Gastrocnemius medialis (tissue), 4 donors: ENCODE measurements around the gene MEX3B.

Experiments used
- POLR2A ChIP-seq, 2 donors: fragments of 450-650 bp; IDR thresholded peaks; one replicate each; pipeline ENCODE4 v1.6.1; 2017; ENCODE audit warnings: antibody characterized with exemption in 2 of 2, mild to moderate bottlenecking in 2 of 2, moderate library complexity in 2 of 2
- TF ChIP-seq, protein P1 (sequence below), 5 experiments: fragments of 450-650 bp in 3 of 5; fragments of 200-600 bp in 2 of 5; sonication (generic) in 2 of 5; IDR thresholded peaks in 4 of 5; conservative IDR thresholded peaks in 1 of 5; 1 replicate in 4 of 5; 2 replicates in 1 of 5; pipeline ENCODE4 v1.5.1; 2016 to 2019; ENCODE audit warnings: antibody characterized with exemption in 5 of 5, mild to moderate bottlenecking in 3 of 5, moderate library complexity in 3 of 5

DNA sequence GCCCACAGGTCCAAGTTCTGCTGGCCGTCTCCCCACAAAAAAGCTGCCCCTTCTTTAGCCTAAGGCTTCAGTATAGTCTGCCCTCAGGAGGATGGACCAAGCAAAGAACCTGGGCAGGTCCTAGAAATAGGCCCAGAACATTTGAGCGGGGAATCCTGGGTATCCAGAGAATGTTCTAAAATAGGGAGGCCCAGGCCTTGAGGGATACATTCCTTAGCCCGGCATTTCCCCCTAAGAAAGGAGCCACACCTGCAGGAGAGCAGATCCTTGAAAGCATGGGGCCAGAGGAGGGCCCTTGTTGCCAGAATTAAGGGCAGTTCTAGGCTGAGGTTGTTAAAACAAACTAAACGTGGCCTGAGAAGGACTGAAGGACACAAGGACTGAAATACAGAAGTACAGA lies 20.6 kb upstream of the MEX3B start:
- TF ChIP-seq, protein P1, sequence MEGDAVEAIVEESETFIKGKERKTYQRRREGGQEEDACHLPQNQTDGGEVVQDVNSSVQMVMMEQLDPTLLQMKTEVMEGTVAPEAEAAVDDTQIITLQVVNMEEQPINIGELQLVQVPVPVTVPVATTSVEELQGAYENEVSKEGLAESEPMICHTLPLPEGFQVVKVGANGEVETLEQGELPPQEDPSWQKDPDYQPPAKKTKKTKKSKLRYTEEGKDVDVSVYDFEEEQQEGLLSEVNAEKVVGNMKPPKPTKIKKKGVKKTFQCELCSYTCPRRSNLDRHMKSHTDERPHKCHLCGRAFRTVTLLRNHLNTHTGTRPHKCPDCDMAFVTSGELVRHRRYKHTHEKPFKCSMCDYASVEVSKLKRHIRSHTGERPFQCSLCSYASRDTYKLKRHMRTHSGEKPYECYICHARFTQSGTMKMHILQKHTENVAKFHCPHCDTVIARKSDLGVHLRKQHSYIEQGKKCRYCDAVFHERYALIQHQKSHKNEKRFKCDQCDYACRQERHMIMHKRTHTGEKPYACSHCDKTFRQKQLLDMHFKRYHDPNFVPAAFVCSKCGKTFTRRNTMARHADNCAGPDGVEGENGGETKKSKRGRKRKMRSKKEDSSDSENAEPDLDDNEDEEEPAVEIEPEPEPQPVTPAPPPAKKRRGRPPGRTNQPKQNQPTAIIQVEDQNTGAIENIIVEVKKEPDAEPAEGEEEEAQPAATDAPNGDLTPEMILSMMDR (IDR thresholded peaks at IDR 0.05 in 4 of 5, conservative IDR thresholded peaks at IDR 0.05 in 1 of 5), result no peak
- TF ChIP-seq POLR2A (IDR thresholded peaks at IDR 0.05), result no peak
